GM19023 (cell line): ENCODE data around the gene ARHGDIG.
"Not testable (repeated sequence)": the region's sequence is repeated elsewhere in the genome, so short reads cannot be mapped to it uniquely, and the experiment has no call there.

ENCODE experiments used
- ATAC-seq: cut with Tn5 transposase; IDR thresholded peaks from one replicate; pipeline ENCODE4 v1.9.1; 2021; ENCODE audit warnings: mild to moderate bottlenecking, moderate library complexity; ENCODE audit not compliant: unreplicated experiment

The ARHGDIG gene

GRCh38 chr16:280552-280951 is at the start of gene ARHGDIG:
Gene ARHGDIG, plus strand, starts transcription at chr16:280591. Its CDS starts 90 bp downstream, at chr16:280681.
- no peak for ATAC-seq

GRCh38 chr16:230949-231348 is 49.4 kb upstream of the ARHGDIG start:
- ATAC-seq: no peak

GRCh38 chr16:234468-235305 is 45.7 kb upstream of the ARHGDIG start, which contains the start of gene FAM234A:
Gene FAM234A, plus strand, starts transcription at chr16:234821. Its CDS starts 19,593 bp downstream, at chr16:254414.
- peak; percentile 91 for ATAC-seq

- no peak for ATAC-seq
These were observed 40.5 kb upstream of the ARHGDIG start for GRCh38 chr16:239948-240277.

GRCh38 chr16:240559-240958 is 39.8 kb upstream of the ARHGDIG start:
- ATAC-seq: no peak

GRCh38 chr16:242281-242680 is 38.1 kb upstream of the ARHGDIG start:
- ATAC-seq: no peak

GRCh38 chr16:243348-243747 is 37.0 kb upstream of the ARHGDIG start:
- ATAC-seq: no peak

GRCh38 chr16:245105-245504 is 35.3 kb upstream of the ARHGDIG start:
- ATAC-seq: no peak

- ATAC-seq: no peak
These were observed 33.4 kb upstream of the ARHGDIG start for GRCh38 chr16:247027-247426.

GRCh38 chr16:249431-249830 is 31.0 kb upstream of the ARHGDIG start:
- no peak for ATAC-seq

- no peak for ATAC-seq
These were observed 27.7 kb upstream of the ARHGDIG start for GRCh38 chr16:252366-253337.

GRCh38 chr16:253833-254232 is 26.6 kb upstream of the ARHGDIG start:
- no peak for ATAC-seq

GRCh38 chr16:254461-254860 is 25.9 kb upstream of the ARHGDIG start:
- ATAC-seq: no peak

- no peak for ATAC-seq
These were observed 25.2 kb upstream of the ARHGDIG start for GRCh38 chr16:255183-255582.

- ATAC-seq: not testable (repeated sequence)
These were observed 22.3 kb upstream of the ARHGDIG start for GRCh38 chr16:258091-258490.

- ATAC-seq: no peak
These were observed 21.2 kb upstream of the ARHGDIG start for GRCh38 chr16:259226-259625.

- ATAC-seq: no peak
These were observed 20.6 kb upstream of the ARHGDIG start for GRCh38 chr16:259814-260253.

GRCh38 chr16:260326-260725 is 20.1 kb upstream of the ARHGDIG start:
- ATAC-seq: no peak

GRCh38 chr16:261031-261691 is 19.2 kb upstream of the ARHGDIG start:
- ATAC-seq: no peak

- ATAC-seq: no peak
These were observed 18.2 kb upstream of the ARHGDIG start for GRCh38 chr16:262121-262745.
